Measurements from ENCODE around the gene SIGLEC1.

DNA sequence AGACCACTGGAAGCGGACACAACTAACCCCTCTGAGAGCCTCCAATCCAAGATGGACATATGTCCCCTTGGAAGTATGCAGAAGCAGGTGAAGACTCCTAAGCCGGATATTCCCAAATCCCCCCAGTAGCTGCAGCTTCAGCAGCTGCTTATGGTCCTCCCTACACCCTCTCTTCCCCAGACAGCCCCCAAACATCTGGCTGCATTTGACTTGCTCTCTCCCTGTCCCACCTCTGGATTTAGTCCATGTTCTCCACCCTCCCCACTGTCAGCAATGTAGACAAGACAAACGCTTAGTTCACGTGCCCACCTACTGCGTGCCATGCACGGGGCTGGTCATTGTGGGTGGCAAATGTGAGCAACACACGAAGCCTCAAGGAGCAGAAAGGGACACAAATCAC, 26.0 kb downstream of the SIGLEC1 start:
- TF ChIP-seq, protein P1, sequence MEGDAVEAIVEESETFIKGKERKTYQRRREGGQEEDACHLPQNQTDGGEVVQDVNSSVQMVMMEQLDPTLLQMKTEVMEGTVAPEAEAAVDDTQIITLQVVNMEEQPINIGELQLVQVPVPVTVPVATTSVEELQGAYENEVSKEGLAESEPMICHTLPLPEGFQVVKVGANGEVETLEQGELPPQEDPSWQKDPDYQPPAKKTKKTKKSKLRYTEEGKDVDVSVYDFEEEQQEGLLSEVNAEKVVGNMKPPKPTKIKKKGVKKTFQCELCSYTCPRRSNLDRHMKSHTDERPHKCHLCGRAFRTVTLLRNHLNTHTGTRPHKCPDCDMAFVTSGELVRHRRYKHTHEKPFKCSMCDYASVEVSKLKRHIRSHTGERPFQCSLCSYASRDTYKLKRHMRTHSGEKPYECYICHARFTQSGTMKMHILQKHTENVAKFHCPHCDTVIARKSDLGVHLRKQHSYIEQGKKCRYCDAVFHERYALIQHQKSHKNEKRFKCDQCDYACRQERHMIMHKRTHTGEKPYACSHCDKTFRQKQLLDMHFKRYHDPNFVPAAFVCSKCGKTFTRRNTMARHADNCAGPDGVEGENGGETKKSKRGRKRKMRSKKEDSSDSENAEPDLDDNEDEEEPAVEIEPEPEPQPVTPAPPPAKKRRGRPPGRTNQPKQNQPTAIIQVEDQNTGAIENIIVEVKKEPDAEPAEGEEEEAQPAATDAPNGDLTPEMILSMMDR (IDR thresholded peaks at IDR 0.05; ENCODE audit: low read length): no peak
- TF ChIP-seq EZH2 (optimal IDR thresholded peaks at IDR 0.05; ENCODE audit: low read depth, low read length) (no peak), EZH2phosphoT487 (IDR thresholded peaks at IDR 0.05; ENCODE audit: low read length) (no peak)

All from MM.1S (cell line).